Hematopoietic multipotent progenitor cell treated with erythropoietin and hydrocortisone succinate and interleukin-3 and kit ligand, for 15 days (in vitro differentiated cells): ENCODE data around the gene IL3RA.

ENCODE experiments used
- DNase-seq: peaks from one replicate; pipeline ENCODE4 v3.0.0-alpha.2; 2015; ENCODE audit warnings: low spot score

IL3RA gene

GRCh38 chrX:1384658-1385252, 48.2 kb downstream of the IL3RA start:
- DNase-seq, result no peak

DNA sequence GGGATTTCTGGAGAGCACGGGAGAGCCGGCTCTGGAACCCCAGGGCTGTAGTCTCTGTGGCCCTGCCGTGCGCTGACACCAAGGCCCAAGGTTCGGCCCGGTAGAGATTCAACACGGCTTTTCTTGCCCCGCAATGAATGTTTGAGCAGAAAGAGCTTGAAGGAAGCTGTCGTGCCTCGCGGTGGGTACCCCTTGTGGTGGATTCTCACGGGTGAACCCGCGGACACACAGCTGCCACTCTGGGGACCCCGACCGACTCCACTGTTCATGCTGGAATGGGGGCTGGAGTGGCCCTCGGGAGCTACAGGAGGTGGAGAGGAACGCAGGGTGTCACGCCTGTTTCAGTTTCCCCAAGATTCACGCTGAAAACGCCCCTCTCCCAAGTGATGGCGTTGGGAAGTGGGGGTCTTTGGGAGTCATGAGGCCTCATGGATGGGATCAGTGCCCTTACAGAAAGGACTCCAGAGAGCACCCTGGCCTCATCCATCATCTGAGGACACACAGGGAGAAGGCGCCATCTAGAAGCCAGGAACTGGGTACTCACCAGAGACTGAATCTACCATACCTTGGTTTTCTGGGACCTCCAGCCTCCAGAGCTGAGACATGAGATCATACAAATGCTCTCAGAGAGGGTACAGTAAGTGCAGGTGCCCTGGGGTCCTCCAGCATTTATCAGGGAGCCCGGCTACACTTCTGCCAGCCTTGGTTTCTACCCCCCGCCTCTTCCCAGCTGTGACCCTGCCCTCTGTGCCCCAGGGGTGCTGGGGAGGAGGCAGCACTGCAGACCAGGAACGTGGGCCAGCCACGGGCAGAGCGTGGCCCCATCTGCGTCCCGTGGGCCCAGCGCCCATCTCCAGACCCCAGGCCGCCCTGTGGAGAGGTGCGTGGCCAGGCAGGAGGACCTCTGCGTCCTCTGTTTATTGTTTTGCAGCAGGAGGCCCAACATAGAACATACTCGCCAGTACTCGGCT, 49.0 kb downstream of the IL3RA start:
- DNase-seq, result no peak

GRCh38 chrX:1386338-1387127, 49.9 kb downstream of the IL3RA start:
- no peak for DNase-seq

DNA sequence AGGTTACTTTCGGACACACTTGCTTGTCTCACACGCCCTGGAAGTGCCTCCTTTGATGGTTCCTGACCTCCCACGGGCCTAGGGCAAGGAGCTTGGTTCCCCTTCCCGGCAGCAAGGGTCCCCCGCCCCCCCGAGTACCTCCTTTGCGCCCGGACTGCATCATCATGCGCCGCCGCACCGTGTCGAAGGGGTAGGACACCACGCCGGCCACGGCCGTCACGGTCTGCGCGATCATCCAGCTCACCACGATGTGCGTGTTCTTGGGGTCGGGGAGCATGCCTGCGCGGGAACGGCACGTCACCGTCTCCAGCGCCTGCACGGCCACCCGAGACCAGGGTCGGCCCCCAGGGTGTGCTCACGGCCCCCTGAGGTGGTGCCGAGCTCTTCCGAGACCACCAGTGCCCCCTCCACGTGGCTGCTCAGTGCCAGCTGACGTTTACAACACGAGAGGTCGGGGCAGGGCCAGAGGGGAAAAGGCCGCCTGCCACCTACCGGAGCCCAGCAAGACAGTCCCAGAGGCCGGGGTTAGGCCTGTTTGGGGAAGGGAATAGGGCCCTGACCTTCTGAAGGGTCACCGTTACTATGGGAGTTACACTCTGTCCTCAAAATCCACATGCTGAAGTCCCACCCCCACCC, 50.7 kb downstream of the IL3RA start:
- DNase-seq, result no peak

- no peak for DNase-seq
Observed at GRCh38 chrX:1388651-1389050, 52.1 kb downstream of the IL3RA start.

GRCh38 chrX:1389181-1389992, 52.8 kb downstream of the IL3RA start:
- no peak for DNase-seq

GRCh38 chrX:1389993-1390285, 53.4 kb downstream of the IL3RA start:
- no peak for DNase-seq

- DNase-seq, result no peak
Observed at GRCh38 chrX:1390621-1391369, 54.2 kb downstream of the IL3RA start.

GRCh38 chrX:1391370-1391706, 54.8 kb downstream of the IL3RA start:
- DNase-seq, result no peak

DNA sequence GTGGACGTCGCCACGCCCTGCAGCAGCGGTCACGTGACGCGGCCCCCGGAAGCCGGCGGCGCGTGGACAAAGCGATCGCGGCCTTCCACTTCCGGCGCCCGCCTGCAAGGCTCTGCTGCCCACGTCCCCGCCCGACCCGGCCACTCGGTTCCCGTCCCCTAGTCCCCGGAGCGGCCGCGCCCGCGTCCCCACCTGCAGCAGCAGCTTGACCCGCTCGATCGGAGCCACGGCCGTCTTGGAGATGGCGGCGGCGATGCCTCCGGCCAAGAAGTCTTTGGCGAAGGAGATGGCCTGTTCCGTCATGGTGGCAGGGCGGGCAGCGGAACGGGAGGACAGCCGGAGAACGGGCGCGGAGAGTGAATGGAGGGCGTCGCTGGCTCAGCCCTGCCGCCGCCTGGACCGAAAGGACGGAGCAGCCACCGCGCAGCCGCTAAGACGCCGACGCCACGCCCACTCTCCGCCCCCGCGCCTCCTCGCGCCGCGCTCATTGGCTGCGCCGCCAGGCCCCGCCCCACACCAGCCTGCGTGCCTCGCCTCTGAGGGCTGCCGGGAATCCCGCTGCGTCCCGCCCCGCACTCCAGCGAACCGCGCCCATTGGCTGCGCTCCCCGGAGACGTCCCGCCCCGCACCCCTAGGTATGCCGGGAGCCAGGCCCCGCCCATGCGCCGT, 55.3 kb downstream of the IL3RA start, which contains the start of gene SLC25A6:
Gene SLC25A6 (minus strand): TSS at position 407 of the 669 bp plus-strand sequence. CDS start 104 bp downstream, at position 303.
- peak; percentile 98 for DNase-seq

DNA sequence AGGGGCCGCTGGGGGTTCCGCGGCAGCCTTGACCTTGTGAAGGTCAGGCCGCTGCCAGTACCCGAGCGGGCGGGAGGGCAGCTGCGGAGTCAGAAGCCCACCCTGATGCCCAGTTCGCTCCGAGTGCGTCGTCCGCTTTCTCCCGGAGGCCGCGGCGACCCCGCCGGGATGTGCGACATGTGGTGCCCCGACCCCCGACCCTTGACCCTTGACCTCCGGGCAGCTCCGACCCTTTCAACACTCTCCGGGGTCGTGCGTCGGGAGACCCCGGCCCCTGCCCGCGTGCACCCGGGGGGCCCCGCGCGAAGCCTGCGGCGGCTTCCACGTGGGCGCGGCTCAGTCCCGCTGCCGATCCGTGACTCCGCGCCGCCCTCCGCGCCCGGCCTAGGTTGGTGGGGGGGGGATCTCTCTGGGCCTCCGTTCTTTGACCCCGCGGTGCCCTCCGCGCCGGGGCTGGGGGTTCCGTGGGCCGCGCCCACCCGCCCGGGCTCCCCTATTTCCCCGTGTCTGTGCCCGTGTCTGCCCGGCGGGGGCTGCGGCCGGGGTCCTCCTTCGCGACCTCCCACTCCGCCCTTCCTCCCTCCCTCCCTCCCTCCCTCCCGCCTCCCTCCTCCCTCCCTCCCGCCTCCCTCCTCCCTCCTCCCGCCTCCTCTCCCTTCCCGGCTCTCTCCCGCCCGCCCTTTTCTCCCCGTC, 55.9 kb downstream of the IL3RA start:
- DNase-seq, result peak; percentile 52

DNA sequence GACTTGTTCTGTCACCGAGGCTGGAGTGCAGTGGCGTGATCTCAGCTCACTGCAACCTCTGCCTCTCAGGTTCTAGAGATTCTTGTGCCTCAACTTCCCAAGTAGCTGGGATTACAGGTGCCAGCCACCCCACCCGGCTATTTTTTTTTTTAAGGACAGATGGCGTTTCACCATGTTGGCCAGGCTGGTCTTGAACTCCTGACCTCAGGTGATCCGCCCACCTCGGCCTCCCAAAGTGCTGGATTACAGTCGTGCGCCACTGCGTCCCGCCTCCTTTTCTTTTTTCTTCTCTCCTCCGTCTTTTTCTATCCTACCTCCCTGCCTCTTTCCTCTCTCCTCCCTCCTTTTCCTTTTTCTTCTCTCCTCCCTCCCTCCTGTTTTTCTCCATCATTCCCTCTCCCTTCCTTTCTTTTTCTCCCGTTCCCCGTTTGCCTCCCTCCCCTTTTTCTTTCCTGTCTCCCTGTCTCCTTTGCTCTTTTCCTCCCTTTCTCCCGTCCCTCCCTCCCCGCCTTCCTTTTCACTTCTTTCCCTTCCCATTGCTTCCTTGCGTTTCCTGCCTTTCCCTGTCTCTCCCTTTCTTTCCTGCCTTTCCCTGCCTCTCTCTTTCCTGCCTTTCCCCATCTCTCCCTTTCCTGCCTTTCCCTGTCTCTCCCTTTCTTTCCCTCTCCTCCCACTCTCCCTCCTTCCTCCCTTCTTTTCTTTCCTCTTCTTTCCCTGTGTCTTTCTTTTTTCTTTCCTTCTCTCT, 57.5 kb downstream of the IL3RA start:
- no peak for DNase-seq

- DNase-seq, result no peak
Observed at GRCh38 chrX:1394731-1395501, 58.3 kb downstream of the IL3RA start.

DNA sequence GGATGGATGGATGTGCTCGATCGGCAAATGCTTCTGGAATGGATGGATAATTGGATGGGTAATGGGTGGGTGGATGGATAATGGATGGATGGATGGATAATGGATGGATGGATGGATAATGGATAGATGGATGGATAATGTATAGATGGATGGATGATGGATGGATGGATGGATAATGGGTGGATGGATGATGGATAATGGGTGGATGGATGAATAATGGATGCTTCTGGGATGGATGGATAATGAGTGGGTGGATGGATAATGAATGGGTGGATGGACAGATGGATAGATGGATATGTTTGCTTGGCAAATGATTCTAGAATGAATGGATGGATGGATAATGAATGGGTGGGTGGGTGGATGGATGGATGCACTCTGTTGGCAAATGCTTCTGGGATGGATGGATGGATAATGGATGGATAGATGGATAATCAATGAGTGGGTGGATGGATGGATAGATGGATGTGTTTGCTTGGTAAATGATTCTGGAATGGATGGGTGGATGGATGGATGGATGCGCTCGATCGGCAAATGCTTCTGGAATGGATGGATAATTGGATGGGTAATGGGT, 59.1 kb downstream of the IL3RA start:
- no peak for DNase-seq

GRCh38 chrX:1397001-1397400, 60.4 kb downstream of the IL3RA start:
- DNase-seq, result no peak

DNA sequence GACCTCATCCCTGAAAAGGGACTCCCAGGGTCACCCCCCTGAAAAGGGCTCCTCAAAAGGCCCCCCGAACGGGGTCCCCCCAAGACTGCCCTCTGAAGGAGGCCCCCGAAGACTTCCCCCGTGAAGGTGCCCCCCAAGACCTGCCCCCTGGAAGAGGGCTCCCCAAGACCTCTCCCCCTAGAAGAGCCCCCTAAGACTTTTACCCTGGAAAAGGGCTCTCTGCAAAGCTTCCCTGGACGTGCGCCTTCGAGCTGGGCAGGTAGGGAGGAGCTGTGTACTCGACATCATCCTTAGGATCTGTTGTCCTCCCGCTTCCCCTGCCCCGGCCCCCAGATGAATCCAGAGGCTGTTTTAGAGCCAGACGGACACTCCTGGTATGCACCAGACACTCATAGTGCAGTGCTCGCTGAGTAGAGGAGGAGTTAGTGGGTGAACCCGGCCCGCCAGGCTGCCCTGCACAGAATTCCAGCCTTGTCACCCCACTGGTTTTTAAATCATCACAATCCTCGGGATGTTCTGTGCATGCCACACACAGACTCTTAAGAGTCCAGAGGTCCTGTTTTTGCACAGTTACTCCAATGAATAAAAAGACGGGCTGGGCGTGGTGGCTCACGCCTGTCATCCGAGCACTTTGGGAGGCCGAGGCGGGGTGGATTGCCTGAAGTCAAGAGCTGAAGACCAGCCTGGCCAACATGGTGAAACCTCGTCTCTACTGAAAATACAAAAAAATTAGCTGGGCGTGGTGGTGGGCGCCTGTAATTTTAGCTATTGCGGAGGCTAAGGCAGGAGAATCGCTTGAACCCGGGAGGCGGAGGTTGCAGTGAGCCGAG, 61.1 kb downstream of the IL3RA start:
- DNase-seq, result no peak
